ENCODE data around the gene HERC2.

The HERC2 gene

GRCh38 chr15:28192772-28193171, 129.2 kb downstream of the HERC2 start:
- TF ChIP-seq CTCF (IDR thresholded peaks at IDR 0.05; ENCODE audit: extremely low read depth, missing control alignments): no peak
- no peak for DNase-seq (ENCODE audit: low spot score)

DNA sequence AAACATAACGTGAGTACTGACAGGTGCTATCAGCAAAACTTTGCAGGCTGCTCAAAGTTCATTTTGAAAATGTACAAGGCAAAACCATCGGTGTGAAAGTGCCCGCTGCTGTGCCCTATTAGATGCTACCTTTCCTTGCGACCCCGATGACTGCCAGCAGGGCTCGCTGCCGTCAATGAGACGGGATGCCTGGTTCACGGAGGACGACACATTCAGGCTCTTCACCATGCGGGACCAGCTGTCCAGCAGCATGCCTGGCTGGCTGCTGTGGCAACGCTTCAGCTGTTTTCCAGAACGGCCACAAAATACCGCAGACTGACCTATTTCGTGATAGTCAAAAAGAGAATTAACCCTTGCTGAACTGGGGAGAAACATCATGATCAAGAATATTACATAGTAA, 130.1 kb downstream of the HERC2 start:
- TF ChIP-seq CTCF (IDR thresholded peaks at IDR 0.05; ENCODE audit: extremely low read depth, missing control alignments): no peak
- no peak for DNase-seq (ENCODE audit: low spot score)

DNA sequence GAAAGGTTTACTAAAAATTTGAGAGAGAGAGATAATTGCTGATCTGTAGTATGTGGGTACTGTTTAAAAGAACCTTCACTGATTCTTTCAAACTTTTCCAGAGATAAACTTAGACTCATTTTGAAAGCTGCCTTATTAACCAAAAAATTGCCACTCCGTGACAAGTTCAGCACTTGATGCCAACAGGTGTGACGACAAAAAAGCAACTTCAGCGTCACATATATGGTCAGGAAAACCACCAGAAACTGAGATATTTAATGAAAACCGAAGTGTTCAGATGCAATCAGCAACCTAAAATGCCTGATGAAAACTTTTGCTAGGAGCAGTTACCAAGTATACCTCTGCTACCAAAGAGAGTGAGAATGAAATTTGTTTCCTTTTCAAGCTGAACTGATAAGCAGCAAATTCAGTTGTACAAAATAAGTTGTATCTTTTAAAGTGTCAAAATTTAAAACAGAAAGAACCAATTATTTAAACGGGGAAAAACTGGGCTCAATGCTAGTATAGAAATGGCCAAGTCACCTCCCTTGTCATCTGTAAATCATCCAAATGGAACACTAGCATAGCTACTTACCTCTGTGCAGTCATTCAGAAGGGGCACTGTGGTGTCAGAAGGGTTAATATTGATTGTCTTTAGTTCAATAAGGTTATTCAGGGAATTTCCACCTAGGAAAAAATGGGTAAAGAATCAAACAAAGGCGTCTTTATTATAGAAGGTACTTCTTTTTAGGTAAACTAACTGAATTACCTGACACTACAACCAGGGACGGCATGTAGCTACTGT, 131.4 kb downstream of the HERC2 start:
- DNase-seq (ENCODE audit: low spot score): no peak
- no peak for TF ChIP-seq CTCF (IDR thresholded peaks at IDR 0.05; ENCODE audit: extremely low read depth, missing control alignments)

DNA sequence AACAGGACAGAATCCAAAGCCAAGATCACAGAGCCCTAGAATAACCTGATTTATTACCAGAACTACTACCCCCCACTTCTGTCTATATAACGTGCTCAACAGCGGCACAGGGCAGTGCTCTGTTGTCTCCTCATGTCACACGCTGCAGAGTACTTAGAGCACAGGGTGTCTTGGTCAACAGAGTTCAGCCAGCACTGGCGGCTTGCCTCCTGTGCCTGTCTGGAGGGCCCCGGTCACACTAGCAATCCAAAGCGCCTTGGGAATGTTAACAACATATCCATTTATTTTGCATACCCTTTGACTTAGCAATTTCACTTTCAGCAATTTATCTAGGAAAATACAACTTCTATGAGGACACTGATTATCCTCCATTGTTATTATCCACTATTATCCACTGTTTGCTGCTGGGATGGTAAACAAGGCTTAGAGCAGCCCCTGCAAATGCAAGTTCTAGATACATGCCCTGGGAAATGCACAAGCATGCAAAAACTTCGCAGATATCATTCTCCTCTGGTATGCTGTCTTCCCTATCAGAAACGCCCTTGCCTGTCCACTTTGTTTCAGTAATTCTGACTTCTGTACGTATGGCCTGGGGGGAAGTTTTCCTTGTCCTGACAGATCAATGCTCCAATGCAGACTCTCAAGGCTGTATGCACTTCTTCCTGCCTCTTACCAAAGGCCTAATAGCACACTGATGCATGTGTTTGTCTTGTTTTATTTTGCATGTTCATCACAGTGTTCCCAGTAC, 136.7 kb downstream of the HERC2 start:
- DNase-seq (ENCODE audit: low spot score): no peak
- TF ChIP-seq CTCF (IDR thresholded peaks at IDR 0.05; ENCODE audit: extremely low read depth, missing control alignments): no peak

DNA sequence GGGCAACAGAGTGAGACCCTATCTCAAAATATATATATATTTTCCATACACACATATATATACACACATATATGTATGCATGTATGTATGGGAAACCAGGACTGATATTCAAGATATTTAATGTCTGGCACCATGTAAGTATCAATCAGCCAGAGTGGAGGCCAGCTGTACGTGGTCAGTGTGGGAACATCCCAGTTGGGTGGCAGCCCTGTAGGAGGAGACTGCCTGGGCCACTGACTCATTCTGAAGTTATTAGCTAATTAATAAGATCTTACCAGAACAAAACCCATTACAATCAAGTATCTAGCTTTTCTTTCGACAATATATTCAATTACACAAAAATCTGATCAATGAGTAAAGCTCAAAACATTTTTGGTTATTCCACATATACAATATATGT, 137.8 kb downstream of the HERC2 start:
- no peak for TF ChIP-seq CTCF (IDR thresholded peaks at IDR 0.05; ENCODE audit: extremely low read depth, missing control alignments)

DNA sequence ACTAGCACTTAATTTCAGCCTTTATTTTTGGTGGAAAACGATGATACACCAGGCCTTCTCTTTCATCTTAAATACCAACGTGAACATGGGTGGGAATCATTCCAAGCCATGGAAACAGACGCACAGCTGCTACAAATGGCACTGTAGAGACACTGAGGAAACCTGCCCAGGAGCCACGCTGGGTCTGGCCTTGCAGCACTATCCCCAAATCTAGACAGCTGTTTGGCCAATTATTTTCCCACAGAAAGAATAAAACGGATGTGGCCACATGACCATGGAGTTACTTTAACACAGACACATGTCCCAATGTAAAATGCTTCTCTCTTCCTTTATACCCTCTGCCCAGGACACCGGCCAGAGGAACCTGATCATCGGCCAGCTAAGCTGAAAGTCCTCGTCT, 139.2 kb downstream of the HERC2 start:
- no peak for TF ChIP-seq CTCF (IDR thresholded peaks at IDR 0.05; ENCODE audit: extremely low read depth, missing control alignments)
- no peak for DNase-seq (ENCODE audit: low spot score)

More for the DNA sequence above, 137.8 kb downstream of the HERC2 start:
- no peak for DNase-seq (ENCODE audit: low spot score)

DNA sequence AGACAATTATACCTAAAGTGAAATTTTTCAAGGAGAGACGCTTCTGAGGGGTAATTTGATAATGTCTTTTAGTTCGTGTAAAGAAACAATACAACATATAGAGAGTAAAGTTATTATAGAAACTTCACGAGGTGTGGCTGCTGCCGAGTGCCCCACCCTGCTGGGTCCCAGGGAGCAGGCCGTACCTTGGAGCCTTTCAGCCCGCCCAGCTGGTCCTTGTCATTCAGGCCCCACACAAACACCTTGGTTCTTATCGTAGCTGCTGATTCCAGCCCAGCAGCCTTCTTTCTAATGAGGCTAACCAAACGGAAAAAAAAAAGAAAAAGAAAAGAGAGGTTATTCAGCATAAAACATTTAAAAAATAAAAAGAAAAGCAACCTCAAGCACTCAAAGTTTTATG, 139.8 kb downstream of the HERC2 start:
- TF ChIP-seq CTCF (IDR thresholded peaks at IDR 0.05; ENCODE audit: extremely low read depth, missing control alignments): no peak
- DNase-seq (ENCODE audit: low spot score): no peak

Measured in GM20000 (cell line).